Epidermal melanocyte (primary cell): ENCODE results near the gene ALPP.
A peak's percentile ranks its signal among the peaks of the same experiment; 100 is the strongest.
"Not testable (repeated sequence)": the region's sequence is repeated elsewhere in the genome, so short reads cannot be mapped to it uniquely, and the experiment has no call there.

Source experiments
- DNase-seq: peaks from one replicate; pipeline ENCODE4 v3.0.0; 2011; ENCODE audit warnings: low spot score; ENCODE audit not compliant: insufficient read length

ALPP gene

GRCh38 chr2:232363784-232364615 is 14.6 kb upstream of the ALPP start:
- DNase-seq, result no peak

- DNase-seq, result not testable (repeated sequence)
Observed at GRCh38 chr2:232364806-232365594, 13.6 kb upstream of the ALPP start.

- DNase-seq, result no peak
Observed at GRCh38 chr2:232365621-232366321, 12.8 kb upstream of the ALPP start.

GRCh38 chr2:232366461-232366860 is 12.1 kb upstream of the ALPP start:
- not testable (repeated sequence) for DNase-seq

GRCh38 chr2:232367016-232367415 is 11.5 kb upstream of the ALPP start:
- no peak for DNase-seq

- DNase-seq, result no peak
Observed at GRCh38 chr2:232367591-232368233, 10.8 kb upstream of the ALPP start.

- DNase-seq, result no peak
Observed at GRCh38 chr2:232368311-232368731, 10.2 kb upstream of the ALPP start.

- no peak for DNase-seq
Observed at GRCh38 chr2:232369126-232369951, 9.2 kb upstream of the ALPP start.

- not testable (repeated sequence) for DNase-seq
Observed at GRCh38 chr2:232370007-232370406, 8.5 kb upstream of the ALPP start.

GRCh38 chr2:232372231-232373208 is 6.0 kb upstream of the ALPP start:
- DNase-seq, result no peak

- DNase-seq, result no peak
Observed at GRCh38 chr2:232374356-232374755, 4.2 kb upstream of the ALPP start.

- DNase-seq, result peak; percentile 1
Observed at GRCh38 chr2:232375164-232375563, 3.4 kb upstream of the ALPP start.

- peak; percentile 13 for DNase-seq
Observed at GRCh38 chr2:232376260-232376659, 2.3 kb upstream of the ALPP start.

- peak; percentile 10 for DNase-seq
Observed at GRCh38 chr2:232376713-232377112, 1.8 kb upstream of the ALPP start.

GRCh38 chr2:232377319-232377718 is 1.2 kb upstream of the ALPP start:
- no peak for DNase-seq

GRCh38 chr2:232377841-232378734 is 463 bp upstream of the ALPP start:
- peak; percentile 7 for DNase-seq

- DNase-seq, result peak; percentile 4
Observed at GRCh38 chr2:232379610-232380590, 1.3 kb downstream of the ALPP start.
